Adrenal gland (tissue), 12 donors: ENCODE results near the gene CPLANE2. TPM values are rescaled to one million over a fixed set of nuclear protein-coding genes. Genes with fewer than 3 reads are reported as not detected.

Experiments used
- DNase-seq, 7 donors: peaks; one replicate each; pipeline ENCODE4 v3.0.0-alpha.2; 2019 to 2020
- H3K27ac ChIP-seq, 5 donors: fragments of 200-600 bp; sonication (generic) in 4 of 5; 1 replicate in 3 of 5; 2 replicates in 2 of 5; pipeline versions ENCODE4 v1.5.1 to v1.8.0; 2016 to 2020; ENCODE audit warnings: mild to moderate bottlenecking in 1 of 5
- H3K27me3 ChIP-seq: fragments of 200-600 bp; 2 replicates; pipeline ENCODE4 v1.8.0; 2021
- H3K36me3 ChIP-seq, 2 donors: fragments of 200-600 bp; replicated peaks in 1 of 2; 1 replicate in 1 of 2; 2 replicates in 1 of 2; pipeline versions ENCODE4 v1.5.1 to v1.8.0; 2018 to 2022
- H3K4me1 ChIP-seq, 2 donors: fragments of 200-600 bp; replicated peaks in 1 of 2; 1 replicate in 1 of 2; 2 replicates in 1 of 2; pipeline versions ENCODE4 v1.5.1 to v1.8.0; 2018 to 2021
- H3K4me3 ChIP-seq, 4 donors: fragments of 200-600 bp; sonication (generic) in 3 of 4; one replicate each; pipeline ENCODE4 v1.5.1; 2016 to 2018
- H3K9me3 ChIP-seq, 3 donors: fragments of 200-600 bp; sonication (generic) in 1 of 3; replicated peaks in 1 of 3; 1 replicate in 2 of 3; 2 replicates in 1 of 3; pipeline versions ENCODE4 v1.5.1 to v1.8.0; 2016 to 2021
- CTCF ChIP-seq, 6 experiments: fragments of 450-650 bp in 4 of 6; fragments of 200-600 bp in 2 of 6; sonication (generic) in 1 of 6; IDR thresholded peaks; 1 replicate in 5 of 6; 2 replicates in 1 of 6; pipeline versions ENCODE4 v1.5.1 to v1.8.0; 2016 to 2021; ENCODE audit warnings: antibody characterized with exemption in 6 of 6, mild to moderate bottlenecking in 2 of 6, moderate library complexity in 1 of 6
- POLR2A ChIP-seq, 2 donors: fragments of 450-650 bp; IDR thresholded peaks; one replicate each; pipeline ENCODE4 v1.6.1; 2017; ENCODE audit warnings: antibody characterized with exemption in 2 of 2, mild to moderate bottlenecking in 2 of 2, moderate library complexity in 1 of 2
- WGBS, 4 donors: extraction: QIAGEN DNeasy Blood & Tissue Kit in 2 of 4; methylation state at CpG; one replicate each; pipeline versions ENCODE4 v1.1.5 to v1.1.7; 2013 to 2017; 5-methylcytosine and 5-hydroxymethylcytosine counted together
- intact Hi-C, 2 donors: fragments of 100-400 bp; cut with DNase I; formaldehyde crosslinking; loops; one replicate each; pipeline versions ENCODE4 v1.14.1 to v1.15.0; 2022 to 2023
- polyA plus RNA-seq, 3 donors: library from polyadenylated mRNA; stranded (reverse); fragments of 200-250 nt in 2 of 3; fragments of 350-450 nt in 1 of 3; fragmentation: Illumina TruSeq in 1 of 3; extraction: RNeasy Lipid Tissue Mini Kit (QIAGEN cat#74804) in 1 of 3; gene quantifications; one replicate each; pipeline ENCODE4 v1.2.3, GENCODE V29; 2013 to 2014
- total RNA-seq, 9 donors: library from RNA; depleted of rRNA in 4 of 9; stranded (reverse); fragments of >200 nt in 4 of 9; fragments of 120-200 nt in 1 of 9; fragmentation: NEBNext Ultra II Directional in 1 of 9; extraction: Animal tissue kit (Norgen Biotek cat#: 25700) in 1 of 9; gene quantifications; one replicate each; pipeline versions ENCODE4 v1.1.0 to v1.2.4, GENCODE V29; 2013 to 2023
- donor health status: healthy with polysubstance abuse.
- donor health status: Bipolar disorder and iron deficiency.
- donor health status: DM: yes; HTN: yes; CAD: no.
- donor health status: DM: no; HTN: no; CAD: no.
- donor health status: DM: no; HTN: no; CAD: no.
- donor health status: DM: yes; HTN: yes; CAD: no.

Gene CPLANE2
- total and polyA plus RNA-seq, 12 donors = 2.8 to 21.3 (median 11.5) TPM

DNA sequence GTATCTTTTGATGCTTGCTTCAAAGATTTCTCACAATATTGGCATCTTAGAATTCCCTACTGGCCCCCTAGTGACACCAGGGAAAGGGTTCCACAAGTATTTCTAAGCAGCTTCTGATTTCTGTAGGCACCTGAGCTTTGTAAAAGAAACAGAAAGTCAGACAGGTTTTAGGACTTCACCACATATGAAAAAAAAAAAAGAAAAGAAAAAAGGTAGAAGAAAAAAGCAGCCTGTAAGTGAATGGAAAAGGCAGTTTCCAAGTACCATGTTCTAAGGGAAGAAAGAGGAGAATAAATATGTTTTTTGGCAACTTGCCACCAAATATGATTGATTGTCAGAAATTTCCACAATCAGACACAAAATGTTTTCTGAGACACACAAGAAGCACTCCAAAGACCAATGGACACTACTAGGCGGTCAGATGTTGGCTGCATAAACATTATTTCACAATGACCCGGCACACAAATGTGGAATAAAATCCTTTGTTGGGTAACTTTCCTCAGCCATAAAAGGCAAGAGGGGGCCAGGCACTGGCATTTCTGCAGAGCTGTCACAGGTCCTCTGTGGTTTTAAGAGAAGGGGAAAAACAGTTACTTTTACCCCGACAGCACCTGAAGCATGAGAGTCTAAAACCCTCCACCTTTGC, 12.7 kb upstream of the CPLANE2 start:
- TF ChIP-seq CTCF (IDR thresholded peaks at IDR 0.05) = no peak
- no peak for TF ChIP-seq POLR2A (IDR thresholded peaks at IDR 0.05)
- DNase-seq = peak; percentile 40 to 88 (median 73)
- H3K4me1 ChIP-seq = peaks cover 40 to 49% of the 10 kb centered on the region in 2 donors

DNA sequence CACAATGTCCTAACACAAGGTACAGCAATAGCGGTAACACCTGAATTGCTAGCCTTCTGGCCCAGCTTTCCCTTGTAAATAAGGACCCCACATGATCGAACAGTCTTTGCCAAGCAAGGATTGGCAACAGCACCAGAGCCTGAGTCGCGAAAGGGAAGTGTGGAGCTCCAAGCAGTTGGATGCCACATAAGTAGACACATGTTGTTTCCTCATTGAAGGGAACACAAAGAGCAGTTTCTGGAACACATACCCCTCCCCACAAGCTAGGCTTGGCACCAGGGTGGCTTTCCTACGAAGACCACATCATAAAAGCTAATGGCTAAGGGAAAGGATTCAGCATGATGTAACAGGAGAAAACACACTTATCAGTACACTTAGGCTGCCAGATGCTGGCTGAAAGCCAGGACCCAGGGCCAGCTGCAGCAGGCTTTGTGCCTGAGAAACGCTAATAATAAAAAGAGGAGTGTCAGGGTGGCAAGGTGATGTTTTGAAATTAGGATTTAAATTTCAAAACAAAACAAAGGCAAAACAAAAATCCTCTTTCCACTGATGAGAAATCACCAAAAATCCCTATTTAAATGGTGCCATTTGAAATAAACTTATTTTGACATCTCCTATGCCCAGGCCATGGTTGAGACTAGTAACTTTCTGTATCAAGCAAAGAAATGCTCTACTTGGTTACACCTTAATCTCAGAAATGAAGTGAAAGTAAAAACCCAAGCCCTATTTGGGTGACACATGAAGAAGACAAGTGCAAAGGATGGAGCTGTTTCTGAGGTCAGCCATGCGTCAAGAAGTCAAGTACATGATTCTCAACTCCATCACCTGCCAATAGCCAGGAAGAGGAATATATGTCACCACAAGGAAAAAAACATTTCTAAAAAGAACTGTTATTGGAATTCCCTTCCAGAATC, 11.9 kb upstream of the CPLANE2 start:
- Histone ChIP-seq H3K27ac (peak overlapping the region; percentile 57 to 80 (median 72)), H3K4me1 (peaks cover 32 to 48% of the 10 kb centered on the region in 2 donors), H3K27me3 (no peaks in the 10 kb centered on the region), H3K9me3 (no peaks in the 10 kb centered on the region), H3K4me3 (peak overlapping the region in 1 of 4 donors; percentile 18), H3K36me3 (peaks cover 0 to 27% of the 10 kb centered on the region in 2 donors)
- TF ChIP-seq POLR2A (IDR thresholded peaks at IDR 0.05) = no peak
- no peak for TF ChIP-seq CTCF (IDR thresholded peaks at IDR 0.05)
- intact Hi-C loops = loop anchor here in 1 of 2 donors (5.0 kb wide), 1 partner anchor 52 kb away; no protein-coding TSS in a partner anchor
- 20 to 28% (median 22%) methylated on average over 7 of the region's 7 CpGs for WGBS, 4 donors
- peak; percentile 86 to 96 (median 90) for DNase-seq

More for the DNA sequence above, 12.7 kb upstream of the CPLANE2 start:
- Histone ChIP-seq H3K4me3 (peak overlapping the region in 1 of 4 donors; percentile 18), H3K9me3 (no peaks in the 10 kb centered on the region), H3K27me3 (no peaks in the 10 kb centered on the region), H3K27ac (peak overlapping the region; percentile 57 to 85 (median 77)), H3K36me3 (peaks cover 0 to 27% of the 10 kb centered on the region in 2 donors)
- WGBS, 4 donors = 8 to 29% (median 21%) methylated on average over 3 of the region's 3 CpGs
- intact Hi-C loops = loop anchor here in 1 of 2 donors (5.0 to 10.0 kb wide), 2 partner anchors 52 to 105 kb away; partner anchors contain the start of gene FBXO42

GRCh38 chr1:16248007-16248436, 11.0 kb upstream of the CPLANE2 start:
- Histone ChIP-seq H3K27ac (peak overlapping the region in 4 of 5 donors; percentile 70 to 80 (median 74)), H3K36me3 (peaks cover 0 to 27% of the 10 kb centered on the region in 2 donors), H3K27me3 (no peaks in the 10 kb centered on the region), H3K9me3 (no peaks in the 10 kb centered on the region), H3K4me3 (no peak overlapping the region), H3K4me1 (peaks cover 28 to 40% of the 10 kb centered on the region in 2 donors)
- no peak for TF ChIP-seq CTCF (IDR thresholded peaks at IDR 0.05)
- TF ChIP-seq POLR2A (IDR thresholded peaks at IDR 0.05) = no peak
- peak in 2 of 7 donors; percentile 19 to 58 for DNase-seq
- 79 to 87% (median 83%) methylated on average over 8 of the region's 8 CpGs for WGBS, 4 donors
- intact Hi-C loops = loop anchor here in 1 of 2 donors (5.0 kb wide), 1 partner anchor 51 kb away; no protein-coding TSS in a partner anchor

- 78 to 82% (median 79%) methylated on average over 2 of the region's 2 CpGs for WGBS, 4 donors
- TF ChIP-seq CTCF (IDR thresholded peaks at IDR 0.05) (no peak), POLR2A (IDR thresholded peaks at IDR 0.05) (no peak)
- Histone ChIP-seq H3K4me3 (no peak overlapping the region), H3K27me3 (no peaks in the 10 kb centered on the region), H3K4me1 (peaks cover 28 to 40% of the 10 kb centered on the region in 2 donors), H3K27ac (peak overlapping the region in 3 of 5 donors; percentile 70 to 80 (median 72)), H3K9me3 (no peaks in the 10 kb centered on the region), H3K36me3 (peaks cover 0 to 23% of the 10 kb centered on the region in 2 donors)
- DNase-seq = no peak
- intact Hi-C loops = loop anchor here in 1 of 2 donors (5.0 kb wide), 1 partner anchor 50 kb away; no protein-coding TSS in a partner anchor
Measured at GRCh38 chr1:16247441-16247840, 10.5 kb upstream of the CPLANE2 start.
